Subcutaneous abdominal adipose tissue (tissue), 5 donors: Measurements from ENCODE around the gene OPN1MW3.

Source experiments
- H3K27ac ChIP-seq: one replicate; pipeline ENCODE4 v1.7.0; 2013; ENCODE audit warnings: low read depth, mild to moderate bottlenecking, inconsistent platforms, low read length, moderate library complexity
- H3K27me3 ChIP-seq, 5 donors: one replicate each; pipeline ENCODE4 v1.7.0; 2013; ENCODE audit warnings: low read length in 5 of 5, inconsistent platforms in 1 of 5; ENCODE audit not compliant: control insufficient read depth in 5 of 5, insufficient read depth in 4 of 5
- H3K36me3 ChIP-seq, 5 donors: one replicate each; pipeline ENCODE4 v1.7.0; 2013; ENCODE audit warnings: low read length in 5 of 5; ENCODE audit not compliant: control insufficient read depth in 5 of 5, insufficient read depth in 5 of 5
- H3K4me1 ChIP-seq, 5 donors: one replicate each; pipeline ENCODE4 v1.7.0; 2013; ENCODE audit warnings: low read length in 5 of 5, mild to moderate bottlenecking in 3 of 5, moderate library complexity in 1 of 5; ENCODE audit not compliant: control insufficient read depth in 5 of 5, insufficient read depth in 5 of 5
- H3K4me3 ChIP-seq, 5 donors: one replicate each; pipeline ENCODE4 v1.7.0; 2013; ENCODE audit warnings: low read length in 5 of 5, low read depth in 1 of 5
- H3K9ac ChIP-seq, 5 donors: one replicate each; pipeline ENCODE4 v1.7.0; 2013; ENCODE audit warnings: low read length in 5 of 5, mild to moderate bottlenecking in 4 of 5, moderate library complexity in 3 of 5
- H3K9me3 ChIP-seq, 5 donors: one replicate each; pipeline ENCODE4 v1.7.0; 2013; ENCODE audit warnings: low read length in 5 of 5; ENCODE audit not compliant: control insufficient read depth in 5 of 5
- donor health status: healthy.
- donor health status: healthy.
- donor health status: healthy.
- donor health status: healthy.
- donor health status: healthy.

OPN1MW3 gene

GRCh38 chrX:154308108-154308946, 50.9 kb downstream of the OPN1MW3 start:
- Histone ChIP-seq H3K4me3 (no peak overlapping the region), H3K4me1 (peaks cover 0 to 16% (median 15%) of the 10 kb centered on the region in 5 donors), H3K27me3 (peaks cover 4 to 24% (median 7%) of the 10 kb centered on the region in 5 donors), H3K27ac (no peak overlapping the region), H3K9me3 (no peaks in the 10 kb centered on the region), H3K9ac (no peak overlapping the region), H3K36me3 (no peaks in the 10 kb centered on the region)

- H3K36me3 ChIP-seq, result no peaks in the 10 kb centered on the region
- H3K27me3 ChIP-seq, result peaks cover 4 to 24% (median 6%) of the 10 kb centered on the region in 5 donors
- H3K4me1 ChIP-seq, result peaks cover 0 to 16% (median 15%) of the 10 kb centered on the region in 5 donors
- no peak overlapping the region for H3K27ac ChIP-seq
- H3K9me3 ChIP-seq, result no peaks in the 10 kb centered on the region
- no peak overlapping the region for H3K4me3 ChIP-seq
- H3K9ac ChIP-seq, result no peak overlapping the region
Observed at GRCh38 chrX:154309041-154309775, 51.8 kb downstream of the OPN1MW3 start.

GRCh38 chrX:154310616-154311536, 53.5 kb downstream of the OPN1MW3 start:
- peaks cover 4 to 18% (median 6%) of the 10 kb centered on the region in 5 donors for H3K27me3 ChIP-seq
- no peak overlapping the region for H3K27ac ChIP-seq
- no peaks in the 10 kb centered on the region for H3K9me3 ChIP-seq
- no peak overlapping the region for H3K4me3 ChIP-seq
- no peaks in the 10 kb centered on the region for H3K36me3 ChIP-seq
- peaks cover 0 to 16% (median 15%) of the 10 kb centered on the region in 5 donors for H3K4me1 ChIP-seq
- no peak overlapping the region for H3K9ac ChIP-seq

GRCh38 chrX:154312116-154312515, 54.7 kb downstream of the OPN1MW3 start:
- peaks cover 0 to 16% (median 13%) of the 10 kb centered on the region in 5 donors for H3K4me1 ChIP-seq
- no peak overlapping the region for H3K9ac ChIP-seq
- no peaks in the 10 kb centered on the region for H3K36me3 ChIP-seq
- no peak overlapping the region for H3K27ac ChIP-seq
- peaks cover 2 to 18% (median 6%) of the 10 kb centered on the region in 5 donors for H3K27me3 ChIP-seq
- no peak overlapping the region for H3K4me3 ChIP-seq
- no peaks in the 10 kb centered on the region for H3K9me3 ChIP-seq

- Histone ChIP-seq H3K27me3 (peaks cover 0 to 17% (median 6%) of the 10 kb centered on the region in 5 donors), H3K27ac (no peak overlapping the region)
Observed at GRCh38 chrX:154313147-154313546, 55.8 kb downstream of the OPN1MW3 start.

GRCh38 chrX:154315416-154315815, 58.0 kb downstream of the OPN1MW3 start:
- no peak overlapping the region for H3K27ac ChIP-seq
- H3K27me3 ChIP-seq, result peaks cover 6 to 18% (median 8%) of the 10 kb centered on the region in 5 donors
- H3K9me3 ChIP-seq, result no peaks in the 10 kb centered on the region

More at GRCh38 chrX:154313147-154313546, 55.8 kb downstream of the OPN1MW3 start:
- Histone ChIP-seq H3K4me3 (no peak overlapping the region), H3K9ac (peak overlapping the region in 1 of 5 donors; percentile 22), H3K9me3 (no peaks in the 10 kb centered on the region), H3K4me1 (peaks cover 0 to 9% (median 3%) of the 10 kb centered on the region in 5 donors), H3K36me3 (no peaks in the 10 kb centered on the region)

GRCh38 chrX:154317391-154317995, 60.1 kb downstream of the OPN1MW3 start:
- no peak overlapping the region for H3K4me3 ChIP-seq
- H3K9ac ChIP-seq, result no peak overlapping the region
- H3K9me3 ChIP-seq, result no peaks in the 10 kb centered on the region
- peaks cover 7 to 12% (median 11%) of the 10 kb centered on the region in 5 donors for H3K27me3 ChIP-seq
- no peaks in the 10 kb centered on the region for H3K36me3 ChIP-seq
- no peak overlapping the region for H3K27ac ChIP-seq
- H3K4me1 ChIP-seq, result peaks cover 0 to 2% (median 0%) of the 10 kb centered on the region in 5 donors

More at GRCh38 chrX:154315416-154315815, 58.0 kb downstream of the OPN1MW3 start:
- no peaks in the 10 kb centered on the region for H3K36me3 ChIP-seq
- no peak overlapping the region for H3K9ac ChIP-seq
- H3K4me1 ChIP-seq, result peaks cover 0 to 2% (median 0%) of the 10 kb centered on the region in 5 donors
- H3K4me3 ChIP-seq, result no peak overlapping the region

GRCh38 chrX:154320406-154320805, 63.0 kb downstream of the OPN1MW3 start:
- Histone ChIP-seq H3K4me3 (no peak overlapping the region), H3K27me3 (peaks cover 8 to 18% (median 15%) of the 10 kb centered on the region in 5 donors), H3K4me1 (peaks cover 0 to 2% (median 0%) of the 10 kb centered on the region in 5 donors), H3K36me3 (no peaks in the 10 kb centered on the region), H3K9ac (no peak overlapping the region), H3K9me3 (peaks cover 0 to 2% (median 0%) of the 10 kb centered on the region in 5 donors), H3K27ac (no peak overlapping the region)
